GM04503 (cell line): ENCODE measurements around the gene PUM2.
"Not testable (repeated sequence)": the region's sequence is repeated elsewhere in the genome, so short reads cannot be mapped to it uniquely, and the experiment has no call there.

ENCODE experiments used
- DNase-seq: peaks from one replicate; pipeline ENCODE4 v3.0.0-alpha.2; 2012; ENCODE audit warnings: low read depth

Gene PUM2

DNA sequence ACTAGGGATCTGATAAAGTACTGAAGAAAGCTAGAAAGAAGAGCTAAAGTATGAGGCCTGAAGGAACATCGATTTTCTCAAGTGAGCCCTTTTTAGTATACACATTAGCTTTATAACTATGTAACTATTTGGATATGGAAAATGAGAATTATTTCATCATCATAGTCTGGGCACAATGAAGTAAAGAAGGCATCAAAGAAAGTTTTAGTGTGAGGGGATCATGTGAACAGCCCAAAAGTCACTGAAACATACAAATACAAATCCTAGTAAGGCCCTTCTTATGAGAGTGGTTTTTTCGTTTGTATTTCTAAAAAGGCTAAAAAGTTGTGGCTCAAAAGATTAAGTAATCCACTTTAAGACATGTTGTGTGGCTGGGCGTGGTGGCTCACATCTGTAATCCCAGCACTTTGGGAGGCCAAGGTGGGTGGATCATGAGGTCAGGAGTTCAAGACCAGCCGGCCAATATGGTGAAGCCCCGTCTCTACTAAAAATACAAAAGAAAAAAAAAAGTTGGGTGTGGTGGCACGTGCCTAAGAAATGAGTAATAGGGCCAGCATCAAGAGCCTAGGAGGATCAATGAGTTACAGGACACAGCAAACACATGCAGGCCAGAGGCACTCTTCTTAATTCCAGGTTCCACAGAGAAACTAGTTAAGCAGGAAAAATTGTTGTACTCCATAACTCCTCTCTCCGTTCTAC lies 61.9 kb downstream of the PUM2 start:
- no peak for DNase-seq

DNA sequence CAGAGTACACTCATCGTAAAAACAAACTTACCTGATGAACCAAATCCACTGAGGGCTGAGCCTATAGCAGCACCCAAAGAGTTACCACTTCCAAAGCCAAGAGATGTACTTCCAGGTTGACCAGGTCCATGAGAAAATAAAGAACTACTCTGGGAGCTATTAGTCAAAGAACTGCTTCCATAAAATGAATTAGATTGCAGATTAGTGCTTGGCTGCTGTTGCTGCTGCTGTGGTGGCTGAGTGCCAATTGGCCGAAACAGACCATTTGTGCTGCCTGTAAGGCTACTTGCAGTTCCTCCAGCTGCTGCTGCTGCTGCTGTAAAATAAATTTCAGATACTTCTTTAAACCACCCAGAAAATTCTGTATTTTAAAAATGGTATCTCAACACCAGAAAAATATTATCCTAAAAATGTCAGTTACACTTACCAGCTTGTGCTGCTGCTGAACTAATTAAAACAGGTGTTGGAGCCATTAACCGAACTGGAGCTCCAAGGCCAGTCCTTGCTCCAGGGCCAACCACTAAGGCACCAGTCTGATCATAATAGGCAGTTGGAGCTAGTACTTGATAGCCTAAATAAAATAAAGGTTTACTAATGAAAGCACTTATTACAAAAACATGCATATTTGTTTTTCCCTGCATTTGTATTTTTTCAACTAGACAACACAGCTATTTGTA lies 67.6 kb downstream of the PUM2 start:
- no peak for DNase-seq

DNA sequence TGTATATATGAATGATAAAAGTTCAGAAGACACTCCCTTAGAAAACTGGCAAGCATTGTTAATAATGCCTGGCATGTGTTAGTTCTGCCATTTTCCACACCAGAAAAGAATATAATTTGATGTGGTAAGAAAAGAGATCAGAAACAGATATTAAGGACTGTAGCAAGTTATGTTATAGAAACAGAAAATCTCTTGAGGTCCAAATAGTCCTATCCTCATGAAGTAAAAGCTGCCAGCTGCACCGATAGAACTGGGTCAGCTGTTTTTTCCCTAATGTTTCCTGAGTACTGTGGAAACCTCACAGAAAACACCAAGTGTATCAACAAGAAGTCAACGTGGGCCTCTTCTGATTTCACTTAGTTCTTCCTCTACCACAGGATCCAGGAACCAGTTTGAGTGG lies 68.8 kb downstream of the PUM2 start:
- DNase-seq: no peak

DNA sequence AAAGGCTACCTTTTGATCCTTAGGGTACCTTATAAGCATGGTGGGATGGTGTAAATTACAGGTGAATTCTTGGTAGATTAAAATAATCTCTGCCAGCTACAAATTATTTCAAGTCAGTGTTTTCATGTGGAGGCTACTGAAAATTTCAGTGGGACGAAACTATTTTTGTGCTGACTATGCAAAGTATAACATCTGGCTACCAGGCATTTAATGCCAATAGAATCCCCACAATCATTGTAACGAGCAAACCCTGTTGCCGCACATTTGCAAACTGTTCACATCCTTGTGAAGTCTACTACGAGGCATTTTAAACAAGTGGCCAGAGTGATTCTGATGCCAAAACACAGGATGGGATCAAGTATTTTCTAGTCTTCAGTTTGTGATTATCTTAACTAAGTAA lies 77.6 kb downstream of the PUM2 start:
- no peak for DNase-seq

DNA sequence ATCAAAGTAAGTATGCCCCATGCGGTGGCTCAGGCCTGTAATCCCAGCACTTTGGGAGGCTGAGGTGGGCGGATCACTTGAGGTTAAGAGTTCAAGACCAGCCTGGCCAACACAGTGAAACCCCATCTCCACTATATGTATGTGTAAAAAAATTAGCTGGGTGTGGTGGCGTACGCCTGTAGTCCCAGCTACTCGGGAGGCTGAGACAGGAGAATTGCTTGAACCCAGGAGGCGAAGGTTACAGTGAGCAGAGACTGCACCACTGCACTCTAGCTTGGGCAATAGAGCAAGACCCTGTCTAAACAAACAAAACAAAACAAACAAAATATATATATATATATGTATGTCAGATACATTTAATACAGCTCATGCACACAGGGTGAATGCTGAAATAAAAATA lies 82.3 kb downstream of the PUM2 start:
- DNase-seq: not testable (repeated sequence)

DNA sequence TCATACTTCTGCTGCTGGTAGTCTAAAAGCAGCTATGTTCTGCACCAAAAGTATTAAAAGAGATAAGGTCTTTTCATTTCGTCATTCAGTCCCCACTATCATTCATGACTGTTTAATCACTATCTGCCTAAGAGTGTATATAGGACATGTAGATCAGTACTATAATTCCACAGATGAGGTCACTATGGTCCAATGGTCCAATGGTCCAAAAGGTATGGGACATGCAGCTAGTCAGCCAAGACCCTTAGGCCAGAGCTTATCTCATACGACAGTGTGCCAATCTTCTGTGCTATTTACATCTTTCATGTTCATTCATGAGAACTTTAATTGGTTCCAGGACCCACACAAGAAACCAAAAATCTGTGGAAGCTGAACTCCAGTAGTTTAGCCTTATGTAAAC lies 83.1 kb downstream of the PUM2 start:
- DNase-seq: no peak

DNA sequence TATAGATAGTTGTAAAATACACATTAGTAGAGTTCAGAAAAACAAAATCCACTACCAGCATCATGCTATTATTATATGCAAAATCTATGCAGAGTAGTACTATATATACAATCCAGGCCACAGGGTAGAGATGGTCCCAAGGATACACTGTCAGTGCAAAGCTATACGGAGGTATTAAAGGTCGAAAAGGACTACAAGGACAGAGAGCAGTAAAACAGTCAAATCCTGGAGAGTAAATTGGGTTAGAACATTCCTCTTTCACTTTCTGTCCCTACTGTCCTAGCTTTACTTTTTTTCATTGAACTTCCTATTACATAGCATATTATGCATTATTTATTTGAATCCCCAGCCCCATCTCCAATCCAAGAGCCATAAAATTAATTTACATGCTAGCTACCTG lies 86.0 kb downstream of the PUM2 start:
- no peak for DNase-seq

DNA sequence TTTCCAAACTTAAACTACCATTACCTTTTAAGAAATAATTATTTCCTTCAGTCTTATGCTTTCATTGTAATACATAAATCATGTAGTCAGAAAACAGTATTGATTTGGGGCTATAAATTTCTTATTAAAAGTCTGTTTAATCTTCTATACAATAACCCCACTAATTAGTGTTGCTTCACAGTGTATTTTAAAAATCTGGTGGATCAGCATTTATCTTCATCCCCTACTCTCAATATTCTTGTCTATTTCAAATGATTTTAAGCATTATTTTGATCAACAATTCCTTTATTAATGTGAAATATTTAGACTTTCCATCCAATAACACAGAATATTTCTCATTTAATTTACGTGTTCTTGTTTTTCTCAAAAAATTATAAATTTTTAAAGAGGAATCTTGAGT lies 93.2 kb downstream of the PUM2 start:
- DNase-seq: no peak

DNA sequence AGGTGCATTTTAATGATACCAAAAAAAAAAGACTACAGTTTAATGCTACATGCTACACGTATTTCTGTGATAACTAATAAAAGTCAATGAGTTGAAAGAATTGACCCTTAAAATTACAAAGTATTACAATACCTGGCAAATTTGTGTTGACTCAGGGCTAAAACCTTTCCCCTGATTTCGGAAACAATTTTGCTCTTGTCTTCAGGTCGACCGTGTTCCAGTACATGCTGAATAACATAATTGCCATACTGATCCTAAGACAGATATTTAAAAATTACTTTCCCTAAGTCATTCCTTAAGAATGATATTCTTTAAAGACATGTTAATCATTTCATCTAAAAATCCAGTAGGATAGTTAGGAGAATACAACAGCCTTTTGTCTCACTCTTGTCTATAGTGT lies 95.9 kb downstream of the PUM2 start:
- no peak for DNase-seq

DNA sequence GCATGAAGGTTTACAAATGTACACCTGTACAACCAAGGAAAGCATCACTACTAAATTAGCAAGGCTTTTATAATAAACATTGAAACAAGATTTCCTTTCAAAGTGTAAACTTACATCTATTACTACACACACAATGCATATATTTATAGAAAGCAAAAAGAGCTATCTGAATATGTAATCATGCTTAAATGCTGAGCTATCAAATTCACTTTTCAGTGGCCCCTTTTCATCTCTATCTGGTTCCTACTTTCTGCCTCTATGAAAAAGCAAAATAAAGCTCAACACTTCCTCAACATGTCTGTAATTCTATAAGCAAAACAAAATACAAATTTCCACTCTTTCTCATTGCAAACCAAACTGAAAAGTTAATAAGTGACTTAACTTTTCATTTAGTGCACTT lies 100.2 kb downstream of the PUM2 start:
- no peak for DNase-seq

DNA sequence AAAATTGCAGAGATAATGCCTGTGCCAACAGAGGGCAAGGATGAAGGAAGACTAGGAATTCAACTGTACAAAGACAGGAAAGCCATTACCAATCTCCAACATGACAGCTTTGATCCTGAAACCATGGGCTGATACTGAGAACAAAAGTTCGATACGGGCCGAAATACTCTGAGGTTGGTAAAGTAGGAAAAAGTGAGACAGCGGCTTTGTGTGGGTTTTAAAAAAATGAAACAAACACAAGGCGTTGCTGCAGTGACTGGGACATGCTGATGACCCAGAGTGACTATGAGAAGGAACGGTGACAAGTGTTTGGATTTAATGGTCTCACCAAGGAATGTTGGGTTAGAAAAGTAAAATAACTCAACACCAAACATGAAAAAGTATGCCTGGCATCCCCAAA lies 101.5 kb downstream of the PUM2 start:
- no peak for DNase-seq

DNA sequence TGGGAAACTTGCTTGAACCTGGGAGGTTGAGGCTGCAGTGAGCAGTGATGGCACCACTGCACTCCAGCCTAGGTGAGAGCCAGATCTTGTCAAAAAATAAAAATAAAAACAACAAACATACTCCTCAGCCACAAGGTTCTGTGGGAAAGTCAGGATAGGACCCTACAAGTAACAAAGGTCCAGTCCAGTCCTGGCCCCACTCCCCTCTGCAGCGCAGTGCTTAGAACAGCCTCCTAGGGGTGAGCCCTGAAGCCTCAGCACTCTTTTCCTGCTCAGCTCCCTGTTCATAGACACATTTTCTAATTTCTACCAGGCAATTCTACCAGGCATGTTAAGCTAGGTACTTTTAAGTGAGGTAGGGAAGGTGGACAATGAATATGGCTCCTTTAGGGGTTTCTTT lies 103.6 kb downstream of the PUM2 start:
- no peak for DNase-seq

DNA sequence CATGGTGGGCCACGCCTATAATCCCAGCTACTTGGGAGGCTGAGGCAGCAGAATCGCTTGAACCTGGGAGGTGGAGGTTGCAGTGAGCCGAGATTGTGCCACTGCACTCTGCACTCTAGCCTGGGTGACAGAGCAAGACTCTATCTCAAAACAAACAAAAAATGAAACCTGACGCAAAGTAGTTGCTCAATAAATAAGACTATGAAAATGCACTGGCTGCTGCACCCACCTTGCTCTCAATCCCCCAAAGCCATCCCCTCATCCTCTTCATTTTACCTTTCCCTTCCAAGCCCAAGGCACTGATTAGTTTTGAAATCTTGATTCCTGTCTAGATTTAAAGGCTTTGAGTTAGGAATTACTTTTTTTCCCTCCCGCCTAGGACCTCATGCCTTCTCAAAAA lies 107.0 kb downstream of the PUM2 start:
- DNase-seq: not testable (repeated sequence)

DNA sequence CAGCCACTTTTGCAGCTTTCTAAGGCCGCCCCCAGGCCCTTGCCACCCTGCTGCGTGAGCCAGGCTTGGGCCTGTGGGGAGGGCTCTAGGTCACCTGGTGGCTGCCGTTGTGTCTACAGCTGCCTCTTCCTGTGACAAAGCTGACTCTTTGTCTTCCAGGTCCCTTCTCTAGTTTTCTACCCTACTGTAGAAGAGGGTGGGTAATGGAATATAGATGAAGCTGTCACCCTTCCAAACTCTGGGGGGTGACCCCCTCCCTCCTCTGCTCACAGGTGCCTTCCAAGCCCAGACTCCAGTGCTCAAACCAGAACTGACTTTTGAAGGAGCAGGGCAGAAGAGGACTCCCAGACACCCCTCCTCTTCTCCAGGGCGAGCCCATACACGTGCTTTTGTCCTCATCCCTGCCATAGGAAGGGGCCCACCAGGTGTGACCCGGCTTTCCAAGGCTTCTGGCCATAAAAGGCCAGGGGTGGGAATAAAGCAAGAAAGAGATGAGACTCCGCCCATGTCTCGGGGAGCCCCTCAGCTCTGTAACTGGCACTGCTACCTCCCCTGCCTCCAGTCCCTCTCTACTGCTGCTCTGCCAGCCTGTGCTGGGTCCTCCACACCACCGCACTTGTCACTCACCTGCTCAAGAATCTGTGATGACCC lies 107.8 kb downstream of the PUM2 start:
- no peak for DNase-seq

DNA sequence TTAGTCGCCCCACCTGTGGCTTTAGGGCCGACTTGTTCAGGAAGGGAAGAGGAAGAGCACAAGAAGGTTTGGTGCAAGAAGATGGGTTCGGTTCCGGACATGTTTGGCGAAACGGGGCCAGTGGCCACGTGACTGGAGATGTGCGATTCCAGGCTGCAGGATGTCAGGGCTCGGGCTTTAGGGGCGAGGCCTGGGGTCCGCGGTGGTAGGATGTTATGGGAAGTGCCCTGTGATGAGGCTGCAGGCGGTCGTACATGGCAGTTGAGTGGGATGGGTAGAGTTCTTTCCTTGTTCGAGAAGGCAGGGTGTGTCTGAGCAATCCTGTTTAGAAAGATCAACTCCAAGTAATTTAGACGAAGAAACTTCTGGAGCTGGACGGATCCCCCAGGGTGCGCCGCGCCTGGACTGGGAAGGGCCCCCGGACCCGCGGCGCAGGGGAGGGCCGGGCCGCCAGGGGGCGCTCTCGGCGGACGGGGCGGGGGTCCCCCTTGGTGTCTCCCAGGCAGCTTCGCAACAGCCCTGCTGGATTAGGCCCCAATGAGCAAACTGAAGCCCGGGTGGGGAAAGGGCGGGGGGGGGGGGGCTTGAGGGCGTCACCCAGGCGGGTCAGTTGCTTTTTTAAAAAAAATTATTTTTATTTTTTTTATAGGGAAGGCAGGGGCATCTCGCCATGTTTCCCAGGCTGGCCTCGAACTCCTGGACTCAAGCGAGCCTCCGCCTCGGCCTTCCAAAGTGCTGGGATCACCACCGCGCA lies 108.5 kb downstream of the PUM2 start:
- DNase-seq: no peak

DNA sequence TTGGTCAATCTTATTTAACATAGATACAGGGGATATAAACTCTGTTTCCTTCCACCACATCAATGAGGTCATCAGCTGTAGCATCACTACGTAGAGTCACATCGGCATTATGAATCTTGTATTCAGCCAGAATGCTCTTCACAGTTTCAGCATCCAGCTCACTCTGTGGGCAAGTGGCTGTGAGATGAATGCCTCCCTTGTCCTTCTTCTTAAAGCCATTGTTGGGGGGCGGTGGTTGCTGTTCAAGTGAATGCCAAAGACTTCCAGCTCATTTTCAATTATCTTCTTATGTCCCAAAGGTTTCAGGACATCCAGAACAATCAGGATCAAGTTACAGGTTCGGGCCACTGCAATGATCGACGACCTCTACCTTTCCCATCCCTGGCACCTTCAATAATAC lies 110.4 kb downstream of the PUM2 start:
- not testable (repeated sequence) for DNase-seq

DNA sequence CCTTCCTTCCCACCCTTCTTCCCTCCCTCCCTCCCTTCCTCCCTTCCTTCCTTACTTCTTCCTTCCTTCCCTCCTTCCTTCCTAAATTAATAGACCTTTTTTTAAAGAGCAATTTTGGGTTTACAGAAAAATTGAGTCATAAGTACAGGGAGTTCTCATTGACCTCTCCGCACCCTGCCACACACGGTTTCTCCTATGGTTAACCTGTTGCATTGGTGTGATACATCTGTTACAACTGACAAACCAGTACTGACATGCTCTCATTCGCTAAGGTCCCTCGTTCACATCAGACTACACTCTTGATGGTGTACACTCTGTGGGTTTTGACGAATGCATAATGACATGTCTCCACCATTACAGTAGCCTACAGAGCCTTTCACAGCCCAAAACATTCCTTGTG lies 114.1 kb downstream of the PUM2 start:
- DNase-seq: no peak

DNA sequence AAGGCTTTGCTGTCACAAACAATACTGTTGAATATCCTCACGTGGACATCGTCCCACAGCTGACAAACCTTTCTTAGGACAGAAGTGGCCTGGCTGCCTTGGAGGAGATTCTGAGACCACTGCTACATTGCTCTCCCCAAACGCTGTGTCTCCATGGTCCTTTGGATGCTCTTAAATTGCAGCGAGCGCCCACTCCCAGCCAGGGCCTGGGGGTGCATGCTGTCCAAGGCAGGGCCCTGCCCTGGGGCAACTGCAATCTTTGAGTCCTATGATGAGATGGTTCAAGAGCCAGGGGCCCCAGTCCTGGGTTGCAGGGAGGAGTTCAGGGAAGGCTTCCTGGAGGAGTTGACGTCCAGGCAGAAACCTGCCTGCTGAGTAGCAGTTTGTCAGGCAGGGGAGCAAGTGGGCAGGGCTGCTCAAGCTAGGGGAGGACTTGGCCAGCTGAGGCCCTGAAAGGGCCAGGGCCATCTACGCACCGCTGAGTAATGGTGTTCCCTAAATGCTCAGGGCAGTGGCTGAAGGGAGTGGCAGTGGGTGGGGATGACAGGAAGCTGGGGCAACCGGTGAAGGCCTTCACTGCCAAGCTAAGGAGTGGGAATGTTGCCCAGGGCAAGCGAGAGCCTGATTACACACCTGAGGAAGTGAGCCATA lies 114.9 kb downstream of the PUM2 start:
- no peak for DNase-seq

DNA sequence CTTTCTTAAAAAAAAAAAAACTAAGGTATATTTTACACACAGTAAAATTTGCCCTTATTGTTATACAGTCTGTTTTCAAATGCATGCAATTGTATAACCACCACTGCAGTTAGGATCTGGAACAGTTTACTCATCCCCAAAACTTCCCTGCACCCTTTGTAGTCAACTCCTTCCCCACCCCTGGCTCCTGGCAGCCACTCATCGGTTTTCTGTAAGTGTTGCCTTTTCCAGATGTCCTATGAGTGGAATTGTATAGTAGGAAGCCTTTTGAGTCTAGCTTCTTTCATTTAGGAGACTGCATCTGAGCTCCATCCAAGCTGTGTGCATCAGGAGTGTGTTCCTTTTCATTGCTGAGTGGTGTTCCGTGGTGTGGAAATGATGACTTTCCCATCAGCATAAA lies 116.0 kb downstream of the PUM2 start:
- DNase-seq: not testable (repeated sequence)

DNA sequence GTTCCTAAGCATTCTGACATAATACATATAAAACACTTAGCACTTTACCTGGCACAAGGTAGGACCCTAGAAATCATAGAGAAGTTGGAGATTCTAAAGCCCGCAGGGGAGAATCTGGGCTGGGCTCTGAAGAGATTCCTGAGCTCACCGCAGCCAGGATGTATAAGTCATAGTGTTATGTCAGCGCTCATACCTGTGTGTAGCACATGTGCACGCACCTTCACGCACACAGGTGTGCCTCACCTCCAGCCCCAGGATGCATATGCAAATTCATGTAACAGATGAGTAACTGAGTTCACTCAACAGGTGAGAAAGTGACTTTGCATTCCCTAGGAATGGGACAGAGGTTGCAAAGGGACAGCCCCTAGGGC lies 117.8 kb downstream of the PUM2 start:
- DNase-seq: no peak

DNA sequence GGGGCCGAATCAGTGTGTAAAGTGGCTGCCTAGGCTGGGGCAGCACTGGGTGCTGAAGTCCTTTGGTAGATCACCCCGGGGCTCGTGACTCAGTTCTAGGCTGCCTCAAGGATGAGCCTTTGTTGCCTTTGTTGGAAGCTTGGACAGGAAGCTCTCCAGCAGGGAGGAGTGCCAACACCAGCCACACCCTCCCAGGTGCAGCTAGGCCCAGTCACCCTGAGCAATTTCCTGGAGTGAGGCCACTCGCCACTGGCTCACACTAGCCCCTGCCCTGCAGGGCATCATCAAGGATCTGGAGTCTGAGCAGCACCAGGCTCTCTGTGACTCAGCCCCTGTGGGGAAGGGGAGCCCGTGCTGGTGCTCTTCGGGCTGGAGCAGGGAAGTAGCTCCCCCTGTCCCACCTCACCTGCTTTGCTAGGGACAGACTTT lies 119.0 kb downstream of the PUM2 start:
- DNase-seq: no peak

DNA sequence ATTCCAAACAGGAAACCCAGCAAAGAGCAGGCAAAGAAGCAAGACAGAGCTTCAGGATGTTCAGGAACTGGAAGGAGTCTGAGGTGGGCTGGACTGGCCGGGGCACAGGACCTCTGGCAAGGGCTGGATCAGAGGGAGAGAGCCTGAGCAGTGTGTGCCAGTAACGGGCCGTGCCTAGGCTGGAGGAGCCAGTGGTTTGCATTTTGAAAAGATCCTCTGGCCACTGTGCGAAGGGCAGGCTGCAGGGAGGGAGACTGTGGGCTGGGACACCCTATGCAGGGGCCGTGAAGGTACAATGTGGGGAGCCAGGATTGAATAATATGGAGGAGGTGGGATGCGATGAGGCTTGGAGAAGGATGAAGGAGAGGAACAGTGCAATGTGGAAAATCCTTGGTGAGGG lies 119.5 kb downstream of the PUM2 start:
- DNase-seq: no peak

DNA sequence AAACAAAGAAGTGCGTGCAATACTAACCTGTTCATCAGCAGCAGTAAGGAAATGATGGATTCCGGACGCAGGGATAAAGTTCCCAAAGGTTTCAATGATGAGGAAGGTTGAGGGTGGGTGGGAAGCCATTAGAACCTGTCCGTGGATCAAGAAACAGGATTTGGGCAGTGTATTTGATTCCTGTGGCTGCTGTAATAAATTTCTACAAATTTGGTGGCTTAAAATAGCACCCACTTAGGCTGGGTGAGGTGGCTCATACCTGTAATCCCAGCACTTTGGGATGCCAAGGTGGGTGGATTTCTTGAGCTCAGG lies 120.6 kb downstream of the PUM2 start:
- no peak for DNase-seq
